GM12864 (cell line): Measurements from ENCODE around the gene KCNJ10.

ENCODE experiments used
- DNase-seq: peaks from one replicate; pipeline ENCODE4 v3.0.0-alpha.2; 2011; ENCODE audit warnings: low read depth
- H3K4me3 ChIP-seq: 2 replicates; pipeline ENCODE4 v1.5.1; 2011; ENCODE audit warnings: mild to moderate bottlenecking, low read depth, low read length, control low read depth
- CTCF ChIP-seq: IDR thresholded peaks from 2 replicates; pipeline ENCODE4 v1.5.1; 2011; ENCODE audit warnings: low read depth, mild to moderate bottlenecking, moderate library complexity, low read length, control low read depth, inconsistent platforms; ENCODE audit errors: missing control alignments

The KCNJ10 gene

GRCh38 chr1:160069460-160070231 lies at the start of gene KCNJ10:
Gene KCNJ10 (minus strand): TSS chr1:160070160. CDS start chr1:160042532, 27,628 bp downstream.
- peak within 1 kb of the TSS; percentile 48 for H3K4me3 ChIP-seq
- no peak for TF ChIP-seq CTCF
- DNase-seq, result no peak

- TF ChIP-seq CTCF, result no peak
- no peak for DNase-seq
- no peak overlapping the region for H3K4me3 ChIP-seq
Observed at GRCh38 chr1:160118928-160119327, 49.0 kb upstream of the KCNJ10 start.

GRCh38 chr1:160117709-160118183 lies 47.8 kb upstream of the KCNJ10 start:
- no peak for TF ChIP-seq CTCF
- no peak overlapping the region for H3K4me3 ChIP-seq
- DNase-seq, result no peak

- no peak overlapping the region for H3K4me3 ChIP-seq
- no peak for DNase-seq
- TF ChIP-seq CTCF, result no peak
Observed at GRCh38 chr1:160117300-160117699, 47.3 kb upstream of the KCNJ10 start.

- H3K4me3 ChIP-seq, result no peak overlapping the region
Observed at GRCh38 chr1:160116283-160117147, 46.6 kb upstream of the KCNJ10 start.

More at GRCh38 chr1:160116283-160117147, 46.6 kb upstream of the KCNJ10 start:
- DNase-seq, result no peak
- TF ChIP-seq CTCF, result no peak
